T-helper 17 cell (primary cell): ENCODE results near the gene GPR139. TPM values are rescaled to one million over a fixed set of nuclear protein-coding genes. Genes with fewer than 3 reads are reported as not detected.

Source experiments
- ATAC-seq: fragments of 150-1000 bp; cut with Tn5 transposase; 2 replicates; pipeline ENCODE4 v1.10.0; 2021; ENCODE audit warnings: mild to moderate bottlenecking, moderate library complexity
- DNase-seq, 3 donors: peaks; one replicate each; pipeline versions ENCODE4 v3.0.0 to v3.0.0-alpha.2; 2020 to 2021
- H3K9me3 ChIP-seq: one replicate; pipeline ENCODE4 v1.7.0; 2013; ENCODE audit warnings: low read length, mild to moderate bottlenecking; ENCODE audit not compliant: control insufficient read depth, poor library complexity, severe bottlenecking
- H3K27ac Mint-ChIP-seq: one replicate; pipeline ENCODE4 v1.8.0; 2022; ENCODE audit warnings: mild to moderate bottlenecking, moderate library complexity, mixed read lengths
- H3K27me3 Mint-ChIP-seq: one replicate; pipeline ENCODE4 v1.8.0; 2022; ENCODE audit warnings: mixed read lengths
- H3K36me3 Mint-ChIP-seq: one replicate; pipeline ENCODE4 v1.8.0; 2022; ENCODE audit warnings: low read depth, mixed read lengths
- H3K4me1 Mint-ChIP-seq: one replicate; pipeline ENCODE4 v1.8.0; 2022; ENCODE audit warnings: mild to moderate bottlenecking, mixed read lengths
- H3K4me3 Mint-ChIP-seq: one replicate; pipeline ENCODE4 v1.8.0; 2022; ENCODE audit warnings: mild to moderate bottlenecking, moderate library complexity, mixed read lengths
- total RNA-seq, 4 donors: library from RNA in 2 of 4; stranded (reverse) in 2 of 4; gene quantifications; one replicate each; pipeline ENCODE4 v1.2.3 and lab custom pipeline; 2022 to 2026

GPR139 gene
- total RNA-seq, 2 donors from 2014 or later, result not detected

- no peaks in the 10 kb centered on the region for H3K9me3 ChIP-seq
- H3K36me3 Mint-ChIP-seq, result no peaks in the 10 kb centered on the region
- ATAC-seq, result no peak
- H3K4me1 Mint-ChIP-seq, result peaks cover 5% of the 10 kb centered on the region
- H3K27me3 Mint-ChIP-seq, result peaks cover 21% of the 10 kb centered on the region
- no peak overlapping the region for H3K27ac Mint-ChIP-seq
- H3K4me3 Mint-ChIP-seq, result no peak overlapping the region
- no peak for DNase-seq
Observed at GRCh38 chr16:19994466-19995170, 79.1 kb downstream of the GPR139 start.

- H3K36me3 Mint-ChIP-seq, result no peaks in the 10 kb centered on the region
- H3K4me3 Mint-ChIP-seq, result no peak overlapping the region
- DNase-seq, result no peak
- H3K27me3 Mint-ChIP-seq, result peaks cover 21% of the 10 kb centered on the region
- H3K9me3 ChIP-seq, result no peaks in the 10 kb centered on the region
- H3K4me1 Mint-ChIP-seq, result peaks cover 5% of the 10 kb centered on the region
- H3K27ac Mint-ChIP-seq, result no peak overlapping the region
- ATAC-seq, result no peak
Observed at GRCh38 chr16:19991614-19992013, 82.1 kb downstream of the GPR139 start.

DNA sequence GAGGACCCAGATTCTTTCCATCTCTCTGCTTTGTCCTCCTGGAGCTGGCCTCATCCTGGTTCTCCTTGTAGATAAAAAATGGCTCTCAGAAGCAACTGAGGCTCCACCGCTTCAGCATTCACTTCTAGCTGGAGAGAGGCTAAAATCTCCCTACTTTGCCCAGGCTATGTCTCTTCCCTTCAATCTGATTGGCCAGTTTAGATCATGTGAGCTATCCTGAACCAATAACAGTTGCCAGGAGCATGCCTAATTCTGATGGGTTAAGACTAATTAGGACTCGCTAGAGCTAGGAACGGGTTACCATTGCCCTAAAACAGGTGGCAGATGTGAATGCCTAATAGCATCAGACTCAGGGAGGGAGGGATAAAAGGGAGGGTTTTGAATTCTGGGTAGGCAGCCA lies 89.6 kb downstream of the GPR139 start:
- no peak overlapping the region for H3K27ac Mint-ChIP-seq
- no peaks in the 10 kb centered on the region for H3K9me3 ChIP-seq
- H3K27me3 Mint-ChIP-seq, result peaks cover 12% of the 10 kb centered on the region
- H3K4me1 Mint-ChIP-seq, result no peaks in the 10 kb centered on the region
- ATAC-seq (no peak), DNase-seq (no peak)
- H3K36me3 Mint-ChIP-seq, result no peaks in the 10 kb centered on the region
- H3K4me3 Mint-ChIP-seq, result no peak overlapping the region

Other genes with a start within 250 kb of the GPR139 start
- gene GPRC5B, start 189.0 kb downstream of the GPR139 start, total RNA-seq, result 1 to 10 TPM; 2.5 to 2.9 TPM